Cardiac muscle cell (in vitro differentiated cells and primary cell): ENCODE data around the gene PCK1. TPM values are rescaled to one million over a fixed set of nuclear protein-coding genes. Genes with fewer than 3 reads are reported as not detected.

Experiments used
- DNase-seq, 2 donors: peaks; one replicate each; pipeline versions ENCODE4 v3.0.0 to v3.0.0-alpha.2; 2010 to 2017; ENCODE audit warnings: low read depth in 1 of 2, low spot score in 1 of 2
- H3K27ac ChIP-seq: fragments of 200-600 bp; sonication (generic); 2 replicates; pipeline ENCODE4 v1.5.1; 2016
- H3K27me3 ChIP-seq: fragments of 200-600 bp; sonication (generic); 2 replicates; pipeline ENCODE4 v1.6.0; 2016; ENCODE audit warnings: control low read depth
- H3K36me3 ChIP-seq: fragments of 200-600 bp; sonication (generic); 2 replicates; pipeline ENCODE4 v1.5.1; 2016; ENCODE audit warnings: control low read depth
- H3K4me1 ChIP-seq: fragments of 200-600 bp; sonication (generic); 2 replicates; pipeline ENCODE4 v1.8.1; 2017; ENCODE audit warnings: low read depth, mild to moderate bottlenecking, mixed run types
- H3K4me3 ChIP-seq: fragments of 200-600 bp; sonication (generic); 2 replicates; pipeline ENCODE4 v1.5.1; 2016; ENCODE audit warnings: mild to moderate bottlenecking
- H3K9me3 ChIP-seq: fragments of 200-600 bp; sonication (generic); 2 replicates; pipeline ENCODE4 v1.5.1; 2017; ENCODE audit warnings: low read depth, mild to moderate bottlenecking, control low read depth
- polyA plus RNA-seq: library from polyadenylated mRNA; unstranded; fragments of >200 nt; fragmentation: Nextera tagmentation; extraction: Ambion mirVana; gene quantifications from 2 replicates; pipeline ENCODE4 v1.2.1, GENCODE V29; 2016
- total RNA-seq: library from RNA; depleted of rRNA; stranded (reverse); fragments of >200 nt; gene quantifications from 2 replicates; pipeline ENCODE4 v1.2.3, GENCODE V29; 2016
- TF ChIP-seq, protein P1 (sequence below): IDR thresholded peaks from 2 replicates; pipeline ENCODE4 v1.5.1; 2012; ENCODE audit warnings: low read depth, mild to moderate bottlenecking, low read length

PCK1 gene
- total and polyA plus RNA-seq, 2 experiments from 2014 or later, result 1.6 TPM; not detected in 1

DNA sequence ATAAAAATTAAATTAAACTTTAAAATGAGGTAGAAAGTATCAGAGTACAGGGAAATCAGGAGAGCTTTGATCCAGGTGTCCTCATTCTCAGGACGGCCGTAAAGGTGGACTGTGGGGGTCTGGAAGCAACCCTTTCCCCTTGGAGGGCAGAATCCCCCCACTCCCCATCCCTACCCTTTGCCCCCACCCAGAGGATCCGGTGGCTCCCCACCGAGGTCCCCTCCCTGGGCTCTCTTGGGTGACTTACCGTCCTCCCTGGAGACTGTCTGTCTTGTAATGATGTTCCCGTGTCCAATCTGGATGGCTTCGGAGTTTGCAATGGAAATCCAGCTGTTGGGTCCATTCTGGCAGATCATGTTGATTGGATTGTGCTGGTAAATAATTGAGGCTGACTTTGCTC lies 52.0 kb downstream of the PCK1 start:
- H3K4me3 ChIP-seq, result no peak overlapping the region
- TF ChIP-seq, protein P1, sequence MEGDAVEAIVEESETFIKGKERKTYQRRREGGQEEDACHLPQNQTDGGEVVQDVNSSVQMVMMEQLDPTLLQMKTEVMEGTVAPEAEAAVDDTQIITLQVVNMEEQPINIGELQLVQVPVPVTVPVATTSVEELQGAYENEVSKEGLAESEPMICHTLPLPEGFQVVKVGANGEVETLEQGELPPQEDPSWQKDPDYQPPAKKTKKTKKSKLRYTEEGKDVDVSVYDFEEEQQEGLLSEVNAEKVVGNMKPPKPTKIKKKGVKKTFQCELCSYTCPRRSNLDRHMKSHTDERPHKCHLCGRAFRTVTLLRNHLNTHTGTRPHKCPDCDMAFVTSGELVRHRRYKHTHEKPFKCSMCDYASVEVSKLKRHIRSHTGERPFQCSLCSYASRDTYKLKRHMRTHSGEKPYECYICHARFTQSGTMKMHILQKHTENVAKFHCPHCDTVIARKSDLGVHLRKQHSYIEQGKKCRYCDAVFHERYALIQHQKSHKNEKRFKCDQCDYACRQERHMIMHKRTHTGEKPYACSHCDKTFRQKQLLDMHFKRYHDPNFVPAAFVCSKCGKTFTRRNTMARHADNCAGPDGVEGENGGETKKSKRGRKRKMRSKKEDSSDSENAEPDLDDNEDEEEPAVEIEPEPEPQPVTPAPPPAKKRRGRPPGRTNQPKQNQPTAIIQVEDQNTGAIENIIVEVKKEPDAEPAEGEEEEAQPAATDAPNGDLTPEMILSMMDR, result no peak
- no peak overlapping the region for H3K27ac ChIP-seq
- no peaks in the 10 kb centered on the region for H3K9me3 ChIP-seq
- no peaks in the 10 kb centered on the region for H3K4me1 ChIP-seq
- H3K27me3 ChIP-seq, result peaks cover 2% of the 10 kb centered on the region
- DNase-seq, result no peak
- no peaks in the 10 kb centered on the region for H3K36me3 ChIP-seq

DNA sequence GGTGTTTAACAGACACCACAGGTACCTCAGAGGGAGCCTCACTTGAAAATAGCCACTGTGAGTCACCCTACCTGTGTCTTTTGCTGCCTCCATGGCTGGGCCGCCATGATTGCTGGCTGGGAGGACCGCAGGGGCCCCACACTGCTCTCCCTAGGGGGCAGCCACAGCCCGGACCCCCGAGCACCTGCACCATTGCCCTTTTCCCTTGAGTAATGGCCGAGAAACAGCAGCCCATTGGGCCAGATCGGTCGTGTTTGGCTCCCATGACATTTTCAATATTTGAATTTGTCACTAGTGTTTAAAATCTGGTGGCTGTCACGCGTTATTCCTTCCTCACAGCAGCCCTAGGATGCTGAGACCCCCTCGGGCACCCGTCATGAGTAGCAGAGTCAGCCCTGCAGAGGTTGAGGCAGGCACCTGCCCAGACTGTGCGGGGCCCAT lies 52.6 kb downstream of the PCK1 start:
- no peak for DNase-seq
- TF ChIP-seq, protein P1, result no peak
- Histone ChIP-seq H3K27me3 (peaks cover 8% of the 10 kb centered on the region), H3K36me3 (no peaks in the 10 kb centered on the region), H3K9me3 (no peaks in the 10 kb centered on the region), H3K27ac (no peak overlapping the region), H3K4me3 (no peak overlapping the region), H3K4me1 (no peaks in the 10 kb centered on the region)

DNA sequence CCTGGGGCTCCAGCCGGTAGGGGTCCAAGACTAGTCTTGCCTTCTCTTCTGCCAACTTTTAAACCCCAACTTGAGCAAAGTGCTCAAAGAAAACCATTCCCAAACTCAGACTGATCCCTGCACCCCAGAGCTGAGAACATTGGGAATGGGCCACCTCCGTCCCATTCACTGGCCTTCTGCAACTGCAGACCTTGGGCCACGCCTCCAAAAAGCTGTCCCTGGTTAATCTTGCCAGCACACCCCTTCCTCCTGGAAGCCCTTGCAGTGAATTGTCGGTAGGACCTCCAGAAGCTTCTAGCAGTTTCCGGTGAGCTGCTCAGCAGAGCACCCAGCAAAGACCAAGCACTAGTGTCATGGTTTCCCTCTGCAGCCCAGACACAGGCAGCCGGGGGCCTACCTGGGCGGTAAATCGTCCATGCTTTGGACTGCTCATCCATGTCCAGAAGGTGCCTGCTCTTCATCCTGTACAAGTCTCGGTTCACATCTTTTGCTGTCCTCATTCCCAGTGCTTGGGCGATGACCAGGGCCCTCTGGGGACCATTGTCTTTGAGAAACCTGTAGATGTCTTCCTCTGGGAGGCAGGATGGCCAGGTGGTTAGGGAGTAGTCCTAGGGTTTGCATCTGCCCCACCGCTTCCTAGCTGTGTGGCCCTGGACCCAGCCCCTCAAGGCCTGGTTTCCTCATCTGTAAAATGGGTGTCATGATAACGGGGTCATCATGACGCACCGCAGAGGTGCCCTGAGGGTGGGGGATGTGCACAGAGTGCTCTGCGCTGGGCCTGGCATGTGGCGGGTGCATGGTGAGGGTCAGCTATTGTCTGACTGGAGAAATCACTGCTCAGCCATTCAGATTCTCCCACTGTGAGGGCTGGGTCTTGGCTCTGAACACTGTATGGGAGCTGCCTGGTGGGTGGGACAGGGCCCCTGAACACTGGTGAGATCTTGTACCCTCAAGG lies 53.9 kb downstream of the PCK1 start:
- no peaks in the 10 kb centered on the region for H3K9me3 ChIP-seq
- H3K4me3 ChIP-seq, result no peak overlapping the region
- TF ChIP-seq, protein P1, result no peak
- H3K27me3 ChIP-seq, result peaks cover 11% of the 10 kb centered on the region
- H3K36me3 ChIP-seq, result no peaks in the 10 kb centered on the region
- no peak for DNase-seq
- no peaks in the 10 kb centered on the region for H3K4me1 ChIP-seq
- H3K27ac ChIP-seq, result no peak overlapping the region

DNA sequence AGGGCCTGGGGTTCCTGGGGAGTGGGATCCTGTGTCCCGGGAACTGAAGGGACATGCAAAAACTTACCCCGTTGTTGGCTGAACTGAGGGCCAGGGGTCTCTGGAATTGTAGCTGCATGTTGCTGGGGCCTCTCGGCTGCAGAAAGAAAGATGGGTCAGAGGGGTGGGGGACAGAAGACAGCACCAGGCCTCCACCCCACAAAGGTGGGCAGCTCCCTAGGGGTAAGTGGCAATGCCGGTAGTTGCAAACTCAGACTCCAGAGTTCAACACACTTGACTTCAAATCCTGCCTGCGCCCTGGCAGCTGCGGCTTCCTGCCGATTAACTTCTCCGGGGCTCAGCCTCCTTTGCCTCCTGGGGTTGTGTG lies 54.5 kb downstream of the PCK1 start:
- H3K36me3 ChIP-seq, result no peaks in the 10 kb centered on the region
- H3K4me3 ChIP-seq, result no peak overlapping the region
- no peak overlapping the region for H3K27ac ChIP-seq
- DNase-seq, result no peak
- TF ChIP-seq, protein P1, result no peak
- no peaks in the 10 kb centered on the region for H3K4me1 ChIP-seq
- peaks cover 11% of the 10 kb centered on the region for H3K27me3 ChIP-seq
- H3K9me3 ChIP-seq, result no peaks in the 10 kb centered on the region

DNA sequence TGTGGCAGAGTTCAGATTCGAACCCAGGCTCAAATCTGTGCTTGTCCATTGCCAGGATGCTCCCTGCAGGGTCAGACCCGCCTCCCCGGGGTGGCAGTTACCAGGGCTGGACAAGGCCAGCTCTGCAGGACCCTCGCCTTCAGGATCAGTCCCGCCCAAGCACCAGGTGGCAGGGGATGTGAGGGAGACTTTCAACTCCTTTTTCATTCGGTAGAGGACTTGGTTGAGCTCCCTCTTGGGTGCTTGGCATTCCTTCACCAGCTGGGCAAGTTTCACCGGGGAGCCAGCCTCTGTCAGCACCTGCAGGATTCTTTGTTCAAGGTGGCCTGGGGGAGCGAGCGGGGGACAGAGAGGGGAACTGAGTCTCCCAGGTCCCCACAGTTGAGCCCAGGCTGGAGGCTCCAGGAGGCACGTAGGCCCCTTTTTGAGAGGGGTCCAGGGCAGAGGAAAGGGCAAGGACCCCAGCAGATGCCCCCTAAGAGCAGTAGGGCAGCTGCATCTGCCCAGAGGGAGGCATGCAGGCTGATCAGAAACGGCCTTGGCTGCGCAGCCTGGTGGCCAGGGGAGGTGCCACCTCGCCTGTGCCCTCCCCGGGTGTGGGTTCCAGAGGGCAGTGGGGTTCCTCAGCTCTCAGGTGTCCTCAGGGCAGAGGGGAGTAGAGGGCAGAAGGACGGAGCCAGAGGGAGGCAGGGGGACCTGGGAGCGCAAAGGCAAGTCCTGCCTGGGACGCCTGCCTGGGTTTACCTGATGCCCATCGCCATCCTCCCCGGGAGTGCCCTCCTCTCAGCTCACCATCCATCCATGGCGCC lies 55.4 kb downstream of the PCK1 start:
- no peak for DNase-seq
- H3K27ac ChIP-seq, result no peak overlapping the region
- no peak overlapping the region for H3K4me3 ChIP-seq
- H3K9me3 ChIP-seq, result no peaks in the 10 kb centered on the region
- no peaks in the 10 kb centered on the region for H3K4me1 ChIP-seq
- H3K36me3 ChIP-seq, result no peaks in the 10 kb centered on the region
- peaks cover 11% of the 10 kb centered on the region for H3K27me3 ChIP-seq
- TF ChIP-seq, protein P1, result no peak
